ENCODE measurements around the gene PSMD8. TPM values are rescaled to one million over a fixed set of nuclear protein-coding genes. Genes with fewer than 3 reads are reported as not detected.
"Not testable (repeated sequence)": the region's sequence is repeated elsewhere in the genome, so short reads cannot be mapped to it uniquely, and the experiment has no call there.

PSMD8 gene
- total RNA-seq, 1 experiment from 2014 or later, result 454 TPM

- H3K4me3 ChIP-seq, result no peak overlapping the region
- no peak for DNase-seq (ENCODE audit: low read depth in 1 of 2, low spot score in 2 of 2)
- no peaks in the 10 kb centered on the region for H3K27me3 ChIP-seq (replicated peaks)
- no peak overlapping the region for H3K27ac ChIP-seq
- H3K4me1 ChIP-seq (replicated peaks), result 0 out of 2 replicates have a peak, but pooled peaks cover 3% of the 10 kb centered on the region
- H3K9me3 ChIP-seq (replicated peaks), result no peaks in the 10 kb centered on the region
- peaks cover 9% of the 10 kb centered on the region; the same call in 1 of the 2 replicates for H3K36me3 ChIP-seq
These were observed 26.0 kb downstream of the PSMD8 start for GRCh38 chr19:38400361-38400760.

- Histone ChIP-seq H3K4me3 (no peak overlapping the region), H3K27me3 (replicated peaks) (no peaks in the 10 kb centered on the region), H3K9me3 (replicated peaks) (no peaks in the 10 kb centered on the region), H3K27ac (no peak overlapping the region), H3K4me1 (replicated peaks) (0 out of 2 replicates have a peak, but pooled peaks cover 3% of the 10 kb centered on the region), H3K36me3 (peaks cover 7% of the 10 kb centered on the region; the same call in 1 of the 2 replicates)
- DNase-seq (ENCODE audit: low read depth in 1 of 2, low spot score in 2 of 2), result no peak
These were observed 26.8 kb downstream of the PSMD8 start for GRCh38 chr19:38401148-38401547.

- no peak for DNase-seq (ENCODE audit: low read depth in 1 of 2, low spot score in 2 of 2)
- Histone ChIP-seq H3K4me3 (peak overlapping the region; percentile 86), H3K36me3 (peaks cover 6% of the 10 kb centered on the region; the same call in 1 of the 2 replicates), H3K9me3 (replicated peaks) (no peaks in the 10 kb centered on the region), H3K27me3 (replicated peaks) (no peaks in the 10 kb centered on the region), H3K27ac (no peak overlapping the region), H3K4me1 (replicated peaks) (0 out of 2 replicates have a peak, but pooled peaks cover 3% of the 10 kb centered on the region)
These were observed 28.2 kb downstream of the PSMD8 start for GRCh38 chr19:38402623-38402966.

GRCh38 chr19:38402967-38403674 lies 28.8 kb downstream of the PSMD8 start, which contains the start of gene FAM98C:
Gene FAM98C, plus strand, starts transcription at chr19:38403093. Its CDS starts 61 bp downstream, at chr19:38403154.
- peak within 1 kb of the TSS; percentile 24 for H3K27ac ChIP-seq
- 0 out of 2 replicates have a peak, but pooled peaks cover 3% of the 10 kb centered on the region for H3K4me1 ChIP-seq (replicated peaks)
- H3K27me3 ChIP-seq (replicated peaks), result no peaks in the 10 kb centered on the region
- DNase-seq (ENCODE audit: low read depth in 1 of 2, low spot score in 2 of 2), result peak; percentile 96 to 97
- peak within 1 kb of the TSS; percentile 86 for H3K4me3 ChIP-seq
- H3K9me3 ChIP-seq (replicated peaks), result no peaks in the 10 kb centered on the region
- H3K36me3 ChIP-seq, result peaks cover 6% of the 10 kb centered on the region; the same call in 1 of the 2 replicates

GRCh38 chr19:38404858-38405257 lies 30.5 kb downstream of the PSMD8 start:
- H3K27me3 ChIP-seq (replicated peaks), result no peaks in the 10 kb centered on the region
- 0 out of 2 replicates have a peak, but pooled peaks cover 3% of the 10 kb centered on the region for H3K4me1 ChIP-seq (replicated peaks)
- DNase-seq (ENCODE audit: low read depth in 1 of 2, low spot score in 2 of 2), result no peak
- H3K36me3 ChIP-seq, result peaks cover 6% of the 10 kb centered on the region; the same call in 1 of the 2 replicates
- H3K27ac ChIP-seq, result no peak overlapping the region
- H3K9me3 ChIP-seq (replicated peaks), result no peaks in the 10 kb centered on the region
- no peak overlapping the region for H3K4me3 ChIP-seq

- Histone ChIP-seq H3K4me3 (no peak overlapping the region), H3K9me3 (replicated peaks) (no peaks in the 10 kb centered on the region), H3K4me1 (replicated peaks) (0 out of 2 replicates have a peak, but pooled peaks cover 3% of the 10 kb centered on the region), H3K36me3 (peaks cover 6% of the 10 kb centered on the region; the same call in 1 of the 2 replicates), H3K27me3 (replicated peaks) (no peaks in the 10 kb centered on the region), H3K27ac (no peak overlapping the region)
- no peak for DNase-seq (ENCODE audit: low read depth in 1 of 2, low spot score in 2 of 2)
These were observed 30.9 kb downstream of the PSMD8 start for GRCh38 chr19:38405276-38405675.

GRCh38 chr19:38409631-38410133 lies 35.3 kb downstream of the PSMD8 start:
- Histone ChIP-seq H3K4me1 (replicated peaks) (no peaks in the 10 kb centered on the region), H3K4me3 (no peak overlapping the region), H3K27me3 (replicated peaks) (0 out of 2 replicates have a peak, but pooled peaks cover 3% of the 10 kb centered on the region), H3K9me3 (replicated peaks) (no peaks in the 10 kb centered on the region), H3K27ac (no peak overlapping the region), H3K36me3 (0 out of 2 replicates have a peak, but pooled peaks cover 2% of the 10 kb centered on the region)
- no peak for DNase-seq (ENCODE audit: low read depth in 1 of 2, low spot score in 2 of 2)

GRCh38 chr19:38410407-38410806 lies 36.0 kb downstream of the PSMD8 start:
- not testable (repeated sequence) for DNase-seq (ENCODE audit: low read depth in 1 of 2, low spot score in 2 of 2); H3K9me3 ChIP-seq (replicated peaks); H3K36me3 ChIP-seq; H3K27me3 ChIP-seq (replicated peaks); H3K27ac ChIP-seq; H3K4me1 ChIP-seq (replicated peaks); H3K4me3 ChIP-seq

GRCh38 chr19:38411041-38411712 lies 36.8 kb downstream of the PSMD8 start:
- Histone ChIP-seq H3K36me3 (no peaks in the 10 kb centered on the region), H3K27me3 (replicated peaks) (0 out of 2 replicates have a peak, but pooled peaks cover 3% of the 10 kb centered on the region), H3K4me1 (replicated peaks) (no peaks in the 10 kb centered on the region), H3K9me3 (replicated peaks) (no peaks in the 10 kb centered on the region), H3K4me3 (no peak overlapping the region), H3K27ac (no peak overlapping the region)
- DNase-seq (ENCODE audit: low read depth in 1 of 2, low spot score in 2 of 2), result no peak

GRCh38 chr19:38411898-38412297 lies 37.5 kb downstream of the PSMD8 start:
- H3K9me3 ChIP-seq (replicated peaks); H3K36me3 ChIP-seq; H3K27me3 ChIP-seq (replicated peaks); H3K27ac ChIP-seq; DNase-seq (ENCODE audit: low read depth in 1 of 2, low spot score in 2 of 2); H3K4me1 ChIP-seq (replicated peaks); H3K4me3 ChIP-seq: not testable (repeated sequence)

- Histone ChIP-seq H3K4me3 (no peak overlapping the region), H3K9me3 (replicated peaks) (no peaks in the 10 kb centered on the region), H3K27me3 (replicated peaks) (peaks cover 5% of the 10 kb centered on the region; the same call in 1 of the 2 replicates), H3K4me1 (replicated peaks) (no peaks in the 10 kb centered on the region), H3K27ac (no peak overlapping the region), H3K36me3 (no peaks in the 10 kb centered on the region)
- no peak for DNase-seq (ENCODE audit: low read depth in 1 of 2, low spot score in 2 of 2)
These were observed 38.1 kb downstream of the PSMD8 start for GRCh38 chr19:38412491-38412890.

- Histone ChIP-seq H3K36me3 (no peaks in the 10 kb centered on the region), H3K4me1 (replicated peaks) (no peaks in the 10 kb centered on the region), H3K27ac (no peak overlapping the region), H3K27me3 (replicated peaks) (peaks cover 10% of the 10 kb centered on the region; the same call in 1 of the 2 replicates), H3K4me3 (no peak overlapping the region), H3K9me3 (replicated peaks) (no peaks in the 10 kb centered on the region)
- no peak for DNase-seq (ENCODE audit: low read depth in 1 of 2, low spot score in 2 of 2)
These were observed 38.6 kb downstream of the PSMD8 start for GRCh38 chr19:38412961-38413360.

GRCh38 chr19:38413416-38413815 lies 39.0 kb downstream of the PSMD8 start:
- H3K27ac ChIP-seq, result no peak overlapping the region
- H3K27me3 ChIP-seq (replicated peaks), result peaks cover 14% of the 10 kb centered on the region; the same call in 1 of the 2 replicates
- DNase-seq (ENCODE audit: low read depth in 1 of 2, low spot score in 2 of 2), result no peak
- no peaks in the 10 kb centered on the region for H3K4me1 ChIP-seq (replicated peaks)
- no peaks in the 10 kb centered on the region for H3K9me3 ChIP-seq (replicated peaks)
- no peak overlapping the region for H3K4me3 ChIP-seq
- H3K36me3 ChIP-seq, result no peaks in the 10 kb centered on the region

- H3K4me3 ChIP-seq, result no peak overlapping the region
- H3K36me3 ChIP-seq, result no peaks in the 10 kb centered on the region
- peaks cover 14% of the 10 kb centered on the region; the same call in 1 of the 2 replicates for H3K27me3 ChIP-seq (replicated peaks)
- H3K9me3 ChIP-seq (replicated peaks), result no peaks in the 10 kb centered on the region
- DNase-seq (ENCODE audit: low read depth in 1 of 2, low spot score in 2 of 2), result no peak
- H3K27ac ChIP-seq, result no peak overlapping the region
- H3K4me1 ChIP-seq (replicated peaks), result no peaks in the 10 kb centered on the region
These were observed 42.8 kb downstream of the PSMD8 start for GRCh38 chr19:38417146-38417543.

All from SJSA1 (cell line).